Activated CD4-positive, alpha-beta T cell treated with anti-CD3 and anti-CD28 coated beads for 4 hours (primary cell): ENCODE results near the gene ELOA.
"Not testable (repeated sequence)": the region's sequence is repeated elsewhere in the genome, so short reads cannot be mapped to it uniquely, and the experiment has no call there.

Experiments used
- DNase-seq, 2 donors: peaks; one replicate each; pipeline ENCODE4 v3.0.0-alpha.2; 2020

ELOA gene

GRCh38 chr1:23802809-23803342 is 59.6 kb downstream of the ELOA start:
- not testable (repeated sequence) for DNase-seq

- no peak for DNase-seq
Measured at GRCh38 chr1:23803674-23804073, 60.4 kb downstream of the ELOA start.

GRCh38 chr1:23804183-23804835 is 61.0 kb downstream of the ELOA start:
- DNase-seq, result no peak

- no peak for DNase-seq
Measured at GRCh38 chr1:23805025-23805424, 61.8 kb downstream of the ELOA start.

- DNase-seq, result no peak
Measured at GRCh38 chr1:23806280-23806679, 63.0 kb downstream of the ELOA start.

DNA sequence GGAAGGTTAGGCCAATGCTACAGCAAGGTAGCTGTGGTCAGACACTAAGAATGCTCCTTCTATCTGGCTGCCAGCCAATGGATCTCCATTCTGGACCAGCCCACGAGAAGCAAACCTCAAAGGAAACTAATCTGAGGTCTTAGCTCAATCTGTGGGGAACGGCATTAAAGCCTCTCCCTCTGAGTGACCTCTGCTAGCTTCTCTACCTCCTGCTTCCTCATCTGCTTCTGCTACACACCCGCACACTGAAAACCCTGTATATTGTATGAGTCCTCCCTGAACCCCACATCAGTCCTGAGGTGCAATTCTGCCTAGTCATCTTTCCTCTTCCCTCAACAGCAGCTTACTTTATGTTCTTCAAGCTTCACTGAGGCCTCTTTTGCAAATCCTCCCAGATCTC is 64.2 kb downstream of the ELOA start:
- DNase-seq, result no peak

GRCh38 chr1:23809751-23810171 is 66.5 kb downstream of the ELOA start:
- peak; percentile 73 to 80 for DNase-seq

DNA sequence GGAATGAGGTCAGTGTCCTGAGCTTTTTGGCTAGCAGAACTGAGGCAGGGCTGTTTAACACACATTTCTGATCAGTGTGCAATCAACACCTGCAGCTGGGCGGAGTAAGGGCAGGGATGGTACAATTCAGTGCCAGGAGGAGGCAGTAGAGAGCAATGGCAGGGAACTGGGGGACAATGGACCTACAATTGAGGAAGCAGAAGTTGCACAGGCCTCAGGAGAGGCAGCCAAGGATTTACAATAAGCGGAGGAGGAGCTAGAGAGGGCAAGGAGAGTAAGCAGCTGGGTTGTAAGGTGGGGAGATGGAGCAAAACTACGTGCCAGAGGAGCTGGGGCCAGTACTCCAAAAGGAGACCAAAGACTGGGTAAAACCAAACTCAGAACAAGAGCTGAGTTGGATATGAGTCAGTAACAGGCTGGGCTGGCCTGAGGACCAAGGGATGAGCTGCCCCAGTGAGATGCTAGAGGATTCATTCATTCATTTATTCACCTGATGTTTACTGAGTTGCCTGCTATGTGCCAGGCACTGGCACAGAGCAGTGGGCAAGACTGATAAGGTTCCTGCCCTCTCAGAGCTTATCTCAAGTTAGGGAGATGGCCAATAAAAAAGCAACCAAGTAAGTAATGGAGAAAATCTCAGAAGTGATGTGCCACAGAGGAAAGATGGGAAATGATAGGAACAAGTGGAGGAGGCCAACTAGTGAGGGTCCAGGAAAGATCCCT is 67.7 kb downstream of the ELOA start:
- DNase-seq, result peak in 1 of 2 donors; percentile 49
